Measurements from ENCODE around the gene ADAMTS3. TPM values are rescaled to one million over a fixed set of nuclear protein-coding genes. Genes with fewer than 3 reads are reported as not detected.

Gene ADAMTS3
- total and polyA plus RNA-seq, 7 experiments from 2014 or later: 0.07 TPM; not detected in 6

- ChIA-PET CTCF (no interaction called here), POLR2A (no interaction called here)
- ATAC-seq (no peak), DNase-seq (no peak)
- Mint-ChIP-seq H3K27me3 (peaks cover 0 to 7% (median 5%) of the 10 kb centered on the region in 5 donors), H3K4me3 (no peak overlapping the region), H3K27ac (no peak overlapping the region), H3K4me1 (peaks cover 0 to 7% (median 6%) of the 10 kb centered on the region in 7 donors), H3K9me3 (no peaks in the 10 kb centered on the region), H3K36me3 (no peaks in the 10 kb centered on the region)
- intact Hi-C loops (cut with micrococcal nuclease): no loop called here
- Histone ChIP-seq H3K9me3 (ENCODE audit: control insufficient read depth in 2 of 3, low read length in 3 of 3) (no peaks in the 10 kb centered on the region), H3K4me1 (ENCODE audit: control insufficient read depth in 2 of 2, insufficient read depth in 2 of 2, low read length in 2 of 2) (peaks cover 0 to 5% of the 10 kb centered on the region in 2 donors), H3K4me3 (ENCODE audit: low read length) (no peak overlapping the region), H3K27me3 (ENCODE audit: control insufficient read depth in 2 of 2, insufficient read depth in 2 of 2, low read length in 2 of 2) (no peaks in the 10 kb centered on the region), H3K36me3 (ENCODE audit: control insufficient read depth in 2 of 3, insufficient read depth in 3 of 3, low read length in 3 of 3) (no peaks in the 10 kb centered on the region), H3K27ac (ENCODE audit: low read depth, low read length) (no peak overlapping the region)
Measured at GRCh38 chr4:72314869-72315268, 254.2 kb downstream of the ADAMTS3 start.

GRCh38 chr4:72313121-72313520, 255.9 kb downstream of the ADAMTS3 start:
- no peak overlapping the region for H3K4me3 ChIP-seq (ENCODE audit: low read length)
- no peaks in the 10 kb centered on the region for H3K9me3 ChIP-seq (ENCODE audit: control insufficient read depth in 2 of 3, low read length in 3 of 3)
- ChIA-PET POLR2A (interaction anchor here (0.7 kb wide), 1 partner anchor 1068 kb away, joined by 3 read pairs; no protein-coding TSS in a partner anchor), CTCF (interaction anchor here (1.2 kb wide), 1 partner anchor 10 kb away, joined by 5 read pairs; no protein-coding TSS in a partner anchor)
- H3K36me3 ChIP-seq (ENCODE audit: control insufficient read depth in 2 of 3, insufficient read depth in 3 of 3, low read length in 3 of 3): no peaks in the 10 kb centered on the region
- no peaks in the 10 kb centered on the region for H3K9me3 Mint-ChIP-seq
- H3K4me3 Mint-ChIP-seq: no peak overlapping the region
- H3K27me3 Mint-ChIP-seq: peaks cover 0 to 13% (median 0%) of the 10 kb centered on the region in 5 donors
- ATAC-seq (no peak), DNase-seq (no peak)
- no peak overlapping the region for H3K27ac ChIP-seq (ENCODE audit: low read depth, low read length)
- no peaks in the 10 kb centered on the region for H3K36me3 Mint-ChIP-seq
- H3K27ac Mint-ChIP-seq: no peak overlapping the region
- no peaks in the 10 kb centered on the region for H3K27me3 ChIP-seq (ENCODE audit: control insufficient read depth in 2 of 2, insufficient read depth in 2 of 2, low read length in 2 of 2)
- H3K4me1 ChIP-seq (ENCODE audit: control insufficient read depth in 2 of 2, insufficient read depth in 2 of 2, low read length in 2 of 2): no peaks in the 10 kb centered on the region
- intact Hi-C loops (cut with micrococcal nuclease): no loop called here
- no peaks in the 10 kb centered on the region for H3K4me1 Mint-ChIP-seq

DNA sequence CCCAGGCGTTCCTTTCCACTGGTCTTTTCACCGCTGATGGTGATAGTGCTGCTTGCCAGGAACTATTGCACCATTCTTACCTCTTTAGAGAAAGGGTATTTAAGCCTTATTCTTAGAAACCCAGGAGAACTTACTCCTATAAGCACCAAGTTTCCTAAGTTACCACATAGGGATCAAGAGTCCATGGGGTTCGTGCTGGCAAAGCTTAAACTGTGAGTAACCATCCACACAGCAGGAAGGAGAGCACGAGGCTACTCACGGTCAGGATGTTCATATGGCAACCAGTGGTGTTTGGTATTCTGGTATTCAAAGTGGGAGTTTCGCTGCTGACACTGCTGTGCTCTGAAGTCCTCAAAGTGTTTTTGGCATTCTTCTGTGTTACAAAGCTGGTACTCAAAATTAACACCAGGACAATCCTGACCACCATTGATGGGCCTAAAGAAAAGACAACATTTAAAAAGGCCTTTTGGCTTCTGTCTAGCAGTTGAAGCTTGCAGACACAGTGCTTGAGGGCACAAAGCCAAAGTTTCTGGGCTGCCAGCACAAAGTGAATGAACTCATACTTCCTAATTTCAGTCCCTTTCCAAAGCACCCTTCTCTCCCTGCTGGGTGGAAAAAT, 256.9 kb downstream of the ADAMTS3 start:
- Mint-ChIP-seq H3K4me3 (no peak overlapping the region), H3K27me3 (peaks cover 0 to 13% (median 0%) of the 10 kb centered on the region in 5 donors), H3K36me3 (no peaks in the 10 kb centered on the region), H3K4me1 (no peaks in the 10 kb centered on the region), H3K9me3 (no peaks in the 10 kb centered on the region), H3K27ac (no peak overlapping the region)
- no peaks in the 10 kb centered on the region for H3K4me1 ChIP-seq (ENCODE audit: control insufficient read depth in 2 of 2, insufficient read depth in 2 of 2, low read length in 2 of 2)
- H3K27me3 ChIP-seq (ENCODE audit: control insufficient read depth in 2 of 2, insufficient read depth in 2 of 2, low read length in 2 of 2): no peaks in the 10 kb centered on the region
- ChIA-PET POLR2A (no interaction called here), CTCF (interaction anchor here (0.6 to 1.2 kb wide), 2 partner anchors 10 to 929 kb away, joined by 3 to 5 read pairs; no protein-coding TSS in a partner anchor)
- DNase-seq (no peak), ATAC-seq (no peak)
- H3K36me3 ChIP-seq (ENCODE audit: control insufficient read depth in 2 of 3, insufficient read depth in 3 of 3, low read length in 3 of 3): no peaks in the 10 kb centered on the region
- no peak overlapping the region for H3K27ac ChIP-seq (ENCODE audit: low read depth, low read length)
- intact Hi-C loops (cut with micrococcal nuclease): no loop called here
- H3K4me3 ChIP-seq (ENCODE audit: low read length): no peak overlapping the region
- no peaks in the 10 kb centered on the region for H3K9me3 ChIP-seq (ENCODE audit: control insufficient read depth in 2 of 3, low read length in 3 of 3)

GRCh38 chr4:72311291-72311690, 257.7 kb downstream of the ADAMTS3 start:
- H3K4me3 Mint-ChIP-seq: no peak overlapping the region
- intact Hi-C loops (cut with micrococcal nuclease): no loop called here
- DNase-seq (no peak), ATAC-seq (no peak)
- Histone ChIP-seq H3K9me3 (ENCODE audit: control insufficient read depth in 2 of 3, low read length in 3 of 3) (no peaks in the 10 kb centered on the region), H3K4me1 (ENCODE audit: control insufficient read depth in 2 of 2, insufficient read depth in 2 of 2, low read length in 2 of 2) (no peaks in the 10 kb centered on the region), H3K27me3 (ENCODE audit: control insufficient read depth in 2 of 2, insufficient read depth in 2 of 2, low read length in 2 of 2) (no peaks in the 10 kb centered on the region), H3K4me3 (ENCODE audit: low read length) (no peak overlapping the region), H3K36me3 (ENCODE audit: control insufficient read depth in 2 of 3, insufficient read depth in 3 of 3, low read length in 3 of 3) (no peaks in the 10 kb centered on the region), H3K27ac (ENCODE audit: low read depth, low read length) (no peak overlapping the region)
- POLR2A ChIA-PET: no interaction called here
- H3K4me1 Mint-ChIP-seq: no peaks in the 10 kb centered on the region
- peaks cover 0 to 13% (median 0%) of the 10 kb centered on the region in 5 donors for H3K27me3 Mint-ChIP-seq
- CTCF ChIA-PET: no interaction called here
- H3K27ac Mint-ChIP-seq: no peak overlapping the region
- H3K36me3 Mint-ChIP-seq: no peaks in the 10 kb centered on the region
- no peaks in the 10 kb centered on the region for H3K9me3 Mint-ChIP-seq

GRCh38 chr4:72305620-72306019, 263.4 kb downstream of the ADAMTS3 start:
- no peak overlapping the region for H3K4me3 ChIP-seq (ENCODE audit: low read length)
- no peaks in the 10 kb centered on the region for H3K4me1 ChIP-seq (ENCODE audit: control insufficient read depth in 2 of 2, insufficient read depth in 2 of 2, low read length in 2 of 2)
- H3K9me3 ChIP-seq (ENCODE audit: control insufficient read depth in 2 of 3, low read length in 3 of 3): no peaks in the 10 kb centered on the region
- CTCF ChIA-PET: interaction anchor here (0.6 kb wide), 2 partner anchors 890 to 922 kb away, joined by 3 read pairs; no protein-coding TSS in a partner anchor
- H3K9me3 Mint-ChIP-seq: no peaks in the 10 kb centered on the region
- POLR2A ChIA-PET: no interaction called here
- H3K4me3 Mint-ChIP-seq: no peak overlapping the region
- no peaks in the 10 kb centered on the region for H3K36me3 ChIP-seq (ENCODE audit: control insufficient read depth in 2 of 3, insufficient read depth in 3 of 3, low read length in 3 of 3)
- no peak overlapping the region for H3K27ac ChIP-seq (ENCODE audit: low read depth, low read length)
- intact Hi-C loops (cut with micrococcal nuclease): loop anchor here in 1 of 2 donors (10.0 kb wide), 1 partner anchor 1031 kb away; no protein-coding TSS in a partner anchor
- DNase-seq (no peak), ATAC-seq (no peak)
- H3K36me3 Mint-ChIP-seq: no peaks in the 10 kb centered on the region
- peaks cover 0 to 6% (median 0%) of the 10 kb centered on the region in 5 donors for H3K27me3 Mint-ChIP-seq
- no peak overlapping the region for H3K27ac Mint-ChIP-seq
- H3K27me3 ChIP-seq (ENCODE audit: control insufficient read depth in 2 of 2, insufficient read depth in 2 of 2, low read length in 2 of 2): no peaks in the 10 kb centered on the region
- H3K4me1 Mint-ChIP-seq: no peaks in the 10 kb centered on the region

DNA sequence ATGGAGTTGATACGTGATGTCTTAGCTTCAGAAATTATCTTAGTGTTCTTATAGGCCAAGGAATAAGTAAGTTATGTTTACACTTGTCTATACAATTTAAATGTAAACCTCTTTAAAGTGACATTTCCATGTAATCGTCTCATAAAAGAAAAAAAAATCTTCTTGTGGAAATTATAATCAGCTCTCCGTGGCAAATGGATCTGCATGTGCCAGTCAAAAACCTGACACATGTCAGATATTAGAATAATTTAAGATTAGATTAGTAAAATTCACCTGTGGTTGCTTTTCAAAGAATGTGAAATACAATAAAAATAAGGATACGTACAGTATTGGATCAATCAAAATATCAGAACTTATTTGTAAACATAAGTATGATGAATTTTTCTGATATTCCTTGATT, 263.9 kb downstream of the ADAMTS3 start:
- ChIA-PET CTCF (interaction anchor here (0.6 kb wide), 2 partner anchors 890 to 922 kb away, joined by 3 read pairs; no protein-coding TSS in a partner anchor), POLR2A (no interaction called here)
- intact Hi-C loops (cut with micrococcal nuclease): loop anchor here in 1 of 2 donors (10.0 kb wide), 1 partner anchor 1030 kb away; no protein-coding TSS in a partner anchor

More for the DNA sequence above, 263.9 kb downstream of the ADAMTS3 start:
- Histone ChIP-seq H3K9me3 (ENCODE audit: control insufficient read depth in 2 of 3, low read length in 3 of 3) (no peaks in the 10 kb centered on the region), H3K4me1 (ENCODE audit: control insufficient read depth in 2 of 2, insufficient read depth in 2 of 2, low read length in 2 of 2) (no peaks in the 10 kb centered on the region), H3K4me3 (ENCODE audit: low read length) (no peak overlapping the region), H3K27me3 (ENCODE audit: control insufficient read depth in 2 of 2, insufficient read depth in 2 of 2, low read length in 2 of 2) (no peaks in the 10 kb centered on the region), H3K36me3 (ENCODE audit: control insufficient read depth in 2 of 3, insufficient read depth in 3 of 3, low read length in 3 of 3) (no peaks in the 10 kb centered on the region), H3K27ac (ENCODE audit: low read depth, low read length) (no peak overlapping the region)
- Mint-ChIP-seq H3K27me3 (peaks cover 0 to 6% (median 0%) of the 10 kb centered on the region in 5 donors), H3K9me3 (no peaks in the 10 kb centered on the region), H3K4me1 (no peaks in the 10 kb centered on the region), H3K27ac (no peak overlapping the region), H3K4me3 (no peak overlapping the region), H3K36me3 (no peaks in the 10 kb centered on the region)
- DNase-seq (no peak), ATAC-seq (no peak)
